Pulmonary artery endothelial cell (primary cell): Measurements from ENCODE around the gene USP17L15. TPM values are rescaled to one million over a fixed set of nuclear protein-coding genes. Genes with fewer than 3 reads are reported as not detected.
"Not testable (repeated sequence)": the region's sequence is repeated elsewhere in the genome, so short reads cannot be mapped to it uniquely, and the experiment has no call there.

Source experiments
- DNase-seq: peaks from one replicate; pipeline ENCODE4 v3.0.0-alpha.2; 2011; ENCODE audit warnings: low read depth, low spot score
- total RNA-seq: library from RNA; depleted of rRNA; stranded (reverse); fragments of >200 nt; gene quantifications from 2 replicates; pipeline ENCODE4 v1.2.3, GENCODE V29; 2014

Gene USP17L15
- total RNA-seq = not detected in 2 replicates

- not testable (repeated sequence) for DNase-seq
Measured at GRCh38 chr4:9234085-9234484, at the start of gene USP17L15. Gene USP17L15 (plus strand): TSS chr4:9234385. CDS start chr4:9234385, 0 bp downstream.

- DNase-seq = not testable (repeated sequence)
Measured at GRCh38 chr4:9210357-9210756, 23.8 kb upstream of the USP17L15 start, which contains the start of gene USP17L10. Gene USP17L10 (plus strand): TSS chr4:9210657. CDS start chr4:9210657, 0 bp downstream.

- not testable (repeated sequence) for DNase-seq
Measured at GRCh38 chr4:9214701-9215100, 19.5 kb upstream of the USP17L15 start.

GRCh38 chr4:9215105-9215504 lies 19.1 kb upstream of the USP17L15 start, which contains the start of gene USP17L11:
Gene USP17L11 (plus strand): TSS chr4:9215405. CDS start chr4:9215405, 0 bp downstream.
- not testable (repeated sequence) for DNase-seq

- not testable (repeated sequence) for DNase-seq
Measured at GRCh38 chr4:9219852-9220251, 14.3 kb upstream of the USP17L15 start, which contains the start of gene USP17L12. Gene USP17L12 (plus strand): TSS chr4:9220152. CDS start chr4:9220152, 0 bp downstream.

GRCh38 chr4:9224596-9224995 lies 9.6 kb upstream of the USP17L15 start, which contains the start of gene USP17L13:
Gene USP17L13 (plus strand): TSS chr4:9224896. CDS start chr4:9224896, 0 bp downstream.
- DNase-seq = not testable (repeated sequence)

GRCh38 chr4:9230249-9230648 lies 3.9 kb upstream of the USP17L15 start:
- DNase-seq = not testable (repeated sequence)

- DNase-seq = not testable (repeated sequence)
Measured at GRCh38 chr4:9238461-9238860, 4.3 kb downstream of the USP17L15 start.

GRCh38 chr4:9243579-9243978 lies 9.4 kb downstream of the USP17L15 start, which contains the start of gene USP17L17:
Gene USP17L17 (plus strand): TSS chr4:9243879. CDS start chr4:9243879, 0 bp downstream.
- not testable (repeated sequence) for DNase-seq

- not testable (repeated sequence) for DNase-seq
Measured at GRCh38 chr4:9247953-9248680, 13.9 kb downstream of the USP17L15 start, which contains the start of gene USP17L18. Gene USP17L18 (plus strand): TSS chr4:9248630. CDS start chr4:9248630, 0 bp downstream.

GRCh38 chr4:9253078-9253477 lies 18.9 kb downstream of the USP17L15 start, which contains the start of gene USP17L19:
Gene USP17L19 (plus strand): TSS chr4:9253378. CDS start chr4:9253378, 0 bp downstream.
- not testable (repeated sequence) for DNase-seq

GRCh38 chr4:9257824-9258223 lies 23.6 kb downstream of the USP17L15 start, which contains the start of gene USP17L20:
Gene USP17L20 (plus strand): TSS chr4:9258124. CDS start chr4:9258124, 0 bp downstream.
- not testable (repeated sequence) for DNase-seq

GRCh38 chr4:9262572-9262971 lies 28.4 kb downstream of the USP17L15 start, which contains the start of gene USP17L21:
Gene USP17L21 (plus strand): TSS chr4:9262872. CDS start chr4:9262872, 0 bp downstream.
- DNase-seq = not testable (repeated sequence)

- DNase-seq = not testable (repeated sequence)
Measured at GRCh38 chr4:9267319-9267718, 33.1 kb downstream of the USP17L15 start, which contains the start of gene USP17L22. Gene USP17L22 (plus strand): TSS chr4:9267619. CDS start chr4:9267619, 0 bp downstream.

- DNase-seq = not testable (repeated sequence)
Measured at GRCh38 chr4:9271719-9272118, 37.5 kb downstream of the USP17L15 start.

Other genes starting within 250 kb of the USP17L15 start
- gene FAM90A26, start 64.0 kb upstream of the USP17L15 start, total RNA-seq = not detected in 2 replicates
- gene USP17L10, start 23.7 kb upstream of the USP17L15 start, total RNA-seq = not detected in 2 replicates
- gene USP17L11, start 19.0 kb upstream of the USP17L15 start, total RNA-seq = not detected in 2 replicates
- gene USP17L12, start 14.2 kb upstream of the USP17L15 start, total RNA-seq = not detected in 2 replicates
- gene USP17L13, start 9.5 kb upstream of the USP17L15 start, total RNA-seq = not detected in 2 replicates
- gene USP17L17, start 9.5 kb downstream of the USP17L15 start, total RNA-seq = not detected in 2 replicates
- gene USP17L18, start 14.2 kb downstream of the USP17L15 start, total RNA-seq = not detected in 2 replicates
- gene USP17L19, start 19.0 kb downstream of the USP17L15 start, total RNA-seq = not detected in 2 replicates
- gene USP17L20, start 23.7 kb downstream of the USP17L15 start, total RNA-seq = not detected in 2 replicates
- gene USP17L21, start 28.5 kb downstream of the USP17L15 start, total RNA-seq = not detected in 2 replicates
- not detected in 2 replicates for gene USP17L22, start 33.2 kb downstream of the USP17L15 start, total RNA-seq
- gene USP17L24, start 90.8 kb downstream of the USP17L15 start, total RNA-seq = not detected in 2 replicates
- gene USP17L25, start 95.5 kb downstream of the USP17L15 start, total RNA-seq = not detected in 2 replicates
- not detected in 2 replicates for gene USP17L26, start 100.3 kb downstream of the USP17L15 start, total RNA-seq
- gene USP17L5, start 105.0 kb downstream of the USP17L15 start, total RNA-seq = not detected in 2 replicates
- gene USP17L27, start 109.8 kb downstream of the USP17L15 start, total RNA-seq = not detected in 2 replicates
- not detected in 2 replicates for gene USP17L28, start 114.5 kb downstream of the USP17L15 start, total RNA-seq
- gene USP17L29, start 119.3 kb downstream of the USP17L15 start, total RNA-seq = not detected in 2 replicates
- gene USP17L30, start 128.7 kb downstream of the USP17L15 start, total RNA-seq = not detected in 2 replicates
- gene DEFB131A, start 210.0 kb downstream of the USP17L15 start, total RNA-seq = not detected in 2 replicates